HK-2 (cell line): ENCODE results near the gene SAMD3.
"Not testable (repeated sequence)": the region's sequence is repeated elsewhere in the genome, so short reads cannot be mapped to it uniquely, and the experiment has no call there.

ENCODE experiments used
- DNase-seq: peaks from one replicate; pipeline ENCODE4 v3.0.0-alpha.2; 2018; ENCODE audit not compliant: unreplicated experiment

Gene SAMD3

DNA sequence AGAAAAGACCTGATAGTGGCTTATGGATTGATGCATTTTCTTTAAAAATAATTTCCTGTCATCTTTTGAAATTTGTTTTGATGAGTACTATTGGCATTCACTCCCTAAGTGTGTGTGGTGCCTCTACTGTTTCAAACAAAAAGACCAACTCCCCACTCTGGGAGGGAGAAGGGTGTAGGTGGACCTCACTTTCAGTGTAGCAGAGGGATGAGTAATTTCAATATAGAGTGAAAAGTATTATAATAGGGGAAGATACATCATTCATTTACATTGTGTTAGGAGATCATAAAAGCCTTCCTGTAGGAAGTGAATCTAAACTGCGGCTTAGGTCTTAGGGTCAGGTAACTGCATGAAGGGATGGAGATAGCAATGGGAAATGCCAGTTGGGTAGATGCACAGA, 46.4 kb downstream of the SAMD3 start:
- no peak for DNase-seq

DNA sequence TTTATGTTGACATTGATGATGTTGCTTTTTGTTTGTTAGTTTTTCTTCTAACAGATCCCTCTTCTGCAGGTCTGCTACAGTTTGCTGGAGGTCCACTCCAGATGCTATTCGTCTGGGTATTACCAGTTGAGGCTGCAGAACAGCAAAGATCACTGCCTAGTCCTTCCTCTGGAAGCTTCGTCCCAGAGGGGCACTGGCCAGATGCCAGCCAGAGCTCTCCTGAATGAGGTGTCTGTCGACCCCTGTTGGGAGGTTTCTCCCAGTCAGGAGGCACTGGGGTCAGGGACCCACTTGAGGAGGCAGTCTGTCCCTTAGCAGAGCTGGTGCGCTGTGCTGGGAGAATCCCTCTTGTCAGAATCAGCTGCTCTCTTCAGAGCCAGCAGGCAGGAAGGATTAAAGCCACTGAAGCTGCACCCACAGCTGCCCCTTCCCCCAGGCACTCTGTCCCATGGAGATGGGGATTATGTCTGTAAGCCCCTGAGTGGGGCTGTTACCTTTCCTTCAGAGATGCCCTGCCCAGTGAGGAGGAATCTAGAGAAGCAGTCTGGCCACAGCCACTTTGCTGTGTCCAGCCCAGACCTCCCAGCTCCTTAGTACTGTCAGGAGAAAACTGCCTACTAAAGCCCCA, 49.3 kb downstream of the SAMD3 start:
- not testable (repeated sequence) for DNase-seq

DNA sequence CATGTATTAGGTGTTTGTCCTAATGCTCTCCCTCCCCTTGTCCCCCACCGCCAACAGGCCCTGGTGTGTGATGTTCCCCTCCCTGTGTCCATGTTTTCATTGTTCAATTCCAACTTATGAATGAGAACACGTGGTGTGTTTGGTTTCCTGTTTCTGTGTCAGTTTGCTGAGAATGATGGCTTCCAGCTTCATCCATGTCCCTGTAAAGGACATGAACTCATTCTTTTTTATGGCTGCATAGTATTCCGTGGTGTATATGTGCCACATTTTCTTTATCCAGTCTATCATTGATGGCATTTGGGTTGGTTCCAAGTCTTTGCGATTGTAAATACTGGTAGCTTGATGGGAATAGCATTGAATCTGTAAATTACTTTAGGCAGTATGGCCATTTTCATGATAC, 52.6 kb downstream of the SAMD3 start:
- not testable (repeated sequence) for DNase-seq

DNA sequence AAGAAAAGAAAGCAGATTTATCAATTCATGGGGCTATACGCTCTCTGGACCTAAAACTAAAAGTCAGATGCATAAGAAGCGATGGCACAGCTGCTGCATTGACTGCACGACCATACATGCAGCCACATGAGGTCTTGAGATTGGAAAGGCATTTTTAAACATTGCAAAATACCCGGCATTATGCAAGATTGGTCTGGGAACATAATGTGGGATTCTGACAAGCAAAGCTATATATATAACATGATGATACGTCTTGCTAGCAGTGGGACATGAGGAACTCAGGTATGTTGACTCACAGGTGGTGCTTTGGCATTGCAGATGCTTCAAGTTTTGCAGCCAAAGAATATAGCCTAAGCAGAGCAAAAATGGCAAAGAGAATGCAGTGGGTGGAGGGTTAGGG, 55.1 kb downstream of the SAMD3 start:
- DNase-seq = no peak

DNA sequence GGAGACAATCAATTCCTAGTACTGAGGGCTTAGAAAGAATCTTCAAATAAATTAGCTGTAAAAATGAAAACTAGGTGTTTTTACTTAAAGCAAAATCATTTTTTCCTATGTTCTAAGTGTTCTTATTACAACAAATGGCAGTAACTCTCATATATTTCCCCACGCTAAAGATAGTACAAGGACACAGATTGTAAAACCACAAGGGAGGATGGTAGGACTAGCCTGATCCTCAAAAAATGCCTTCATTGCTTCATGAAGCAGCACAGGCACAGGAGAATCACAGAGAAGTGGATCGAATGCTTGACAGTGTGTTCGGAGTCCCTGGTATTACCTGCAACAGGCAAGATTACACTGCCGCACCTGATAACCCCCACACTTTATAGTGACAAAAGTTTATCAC, 58.5 kb downstream of the SAMD3 start:
- no peak for DNase-seq

DNA sequence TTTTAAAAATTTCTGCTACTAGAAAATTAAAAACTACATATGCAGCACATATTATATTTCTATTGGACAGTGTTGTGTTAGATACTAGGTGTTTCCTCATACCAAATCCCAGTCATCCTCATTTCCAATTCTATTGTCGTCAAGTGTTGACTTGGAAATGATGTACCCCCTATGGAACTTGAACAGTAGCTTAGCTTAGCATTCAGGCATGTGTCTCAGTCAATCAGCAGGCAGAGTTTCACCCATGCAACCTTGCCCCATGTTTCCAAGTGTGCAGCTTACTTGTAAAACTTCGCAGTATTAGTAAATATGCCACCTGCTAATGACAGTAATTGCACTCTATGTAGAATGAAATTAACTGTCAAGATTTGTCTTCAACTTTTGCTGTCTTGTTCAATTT, 59.5 kb downstream of the SAMD3 start:
- no peak for DNase-seq

DNA sequence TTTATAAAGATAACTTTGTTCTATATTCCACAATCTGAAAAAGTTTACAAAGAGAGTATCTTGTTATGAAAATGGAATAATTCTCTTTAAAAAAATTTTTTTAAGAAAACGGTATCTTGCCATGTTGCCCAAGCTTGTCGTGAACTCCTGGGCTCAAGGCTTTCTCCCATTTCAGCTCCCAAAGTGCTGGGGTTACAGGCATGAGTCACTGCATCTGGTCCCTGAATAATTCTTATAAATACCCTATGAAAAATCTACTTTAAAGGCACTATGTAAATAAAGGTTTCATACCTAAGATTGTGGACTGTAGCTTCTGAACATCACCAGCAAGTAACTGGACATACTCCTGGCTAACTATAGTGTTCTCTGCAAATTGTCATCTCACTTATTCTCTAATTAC, 60.3 kb downstream of the SAMD3 start:
- DNase-seq = no peak

DNA sequence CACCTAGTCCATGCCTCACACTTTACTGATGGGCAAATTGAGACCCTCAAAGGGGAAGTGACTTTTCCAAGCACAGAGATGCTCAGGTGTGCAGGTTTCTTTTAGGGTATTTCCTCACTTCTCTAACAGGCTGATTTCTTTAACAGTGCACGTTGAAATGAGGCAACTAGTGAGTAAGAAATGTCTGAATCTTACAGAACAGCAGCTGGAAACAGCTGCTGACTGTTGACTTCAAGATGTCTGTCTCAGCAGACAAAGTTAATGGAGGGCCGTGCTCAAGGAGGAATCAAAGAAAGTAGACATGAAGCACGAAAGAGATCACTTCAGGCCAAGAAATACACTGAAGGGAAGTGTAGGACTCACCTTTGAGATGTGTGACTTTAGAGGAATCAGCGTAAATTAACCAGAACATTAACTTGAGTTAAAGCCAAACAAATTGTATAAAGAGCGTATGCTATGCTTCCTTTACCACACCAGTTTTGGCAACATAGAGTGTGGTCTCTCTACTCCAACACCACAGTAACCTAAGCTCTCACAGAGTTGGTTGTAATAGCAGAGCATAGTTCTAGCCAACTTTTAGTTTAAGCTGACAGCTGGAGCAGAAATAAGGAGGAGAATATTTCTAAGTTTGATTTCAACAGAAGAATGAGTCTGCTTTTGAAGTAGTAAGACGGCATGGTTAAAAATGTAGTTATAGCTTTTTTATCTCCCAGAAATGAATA, 60.9 kb downstream of the SAMD3 start:
- no peak for DNase-seq

DNA sequence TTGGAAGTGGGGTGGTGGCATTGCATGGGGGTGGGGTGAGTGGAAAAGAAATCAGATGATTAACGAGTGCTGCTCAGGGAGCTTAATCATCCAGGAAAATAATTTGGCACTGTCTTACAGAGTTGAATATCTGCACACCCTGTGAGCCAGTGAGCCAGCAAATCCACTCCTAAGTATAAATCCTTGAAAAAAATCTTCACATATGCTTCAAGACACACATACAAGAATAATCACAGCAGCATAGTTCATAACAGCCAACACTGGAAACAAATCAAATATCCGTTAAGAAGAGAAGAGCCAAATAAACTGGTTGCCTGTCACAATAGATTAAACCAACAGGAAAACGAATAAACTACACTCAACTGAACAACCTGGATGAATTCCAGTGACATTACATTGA, 62.8 kb downstream of the SAMD3 start:
- DNase-seq = no peak

DNA sequence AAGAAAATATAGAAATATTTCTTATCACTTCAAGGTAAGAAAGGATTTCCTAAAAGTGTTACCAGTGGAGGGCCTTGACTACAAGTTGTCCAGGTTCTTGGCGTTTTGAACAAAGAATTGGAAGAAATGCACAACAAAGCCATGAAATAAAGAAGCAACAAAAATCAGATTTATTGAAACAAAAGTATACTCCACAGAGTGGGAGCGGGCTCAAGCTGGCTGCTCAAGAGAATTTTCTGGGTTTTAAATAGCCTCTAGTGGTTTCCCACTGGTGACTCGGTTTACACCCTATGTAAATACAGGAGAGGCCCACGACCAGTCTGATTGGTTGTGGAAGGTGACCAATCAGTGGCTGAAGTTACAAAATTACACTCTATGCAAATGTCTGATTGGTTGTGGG, 64.2 kb downstream of the SAMD3 start:
- no peak for DNase-seq

DNA sequence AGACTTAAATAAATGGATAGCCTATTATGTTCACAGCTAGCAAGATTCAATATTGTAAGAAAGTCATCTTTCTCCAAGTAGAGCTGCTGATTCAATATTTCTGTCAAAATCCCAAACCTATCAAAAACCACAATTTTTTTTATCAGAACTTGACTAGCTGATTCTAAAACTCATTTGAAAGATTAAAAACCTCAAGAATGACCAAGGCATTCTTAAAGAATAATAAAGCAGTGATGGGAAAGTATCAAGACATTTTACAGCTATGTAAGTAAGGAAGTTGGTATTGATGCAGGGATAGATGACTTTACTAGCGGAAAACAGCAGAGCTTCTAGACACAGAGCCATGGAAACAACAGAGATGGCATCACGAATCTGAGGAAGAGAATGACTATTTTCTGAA, 64.7 kb downstream of the SAMD3 start:
- DNase-seq = no peak

DNA sequence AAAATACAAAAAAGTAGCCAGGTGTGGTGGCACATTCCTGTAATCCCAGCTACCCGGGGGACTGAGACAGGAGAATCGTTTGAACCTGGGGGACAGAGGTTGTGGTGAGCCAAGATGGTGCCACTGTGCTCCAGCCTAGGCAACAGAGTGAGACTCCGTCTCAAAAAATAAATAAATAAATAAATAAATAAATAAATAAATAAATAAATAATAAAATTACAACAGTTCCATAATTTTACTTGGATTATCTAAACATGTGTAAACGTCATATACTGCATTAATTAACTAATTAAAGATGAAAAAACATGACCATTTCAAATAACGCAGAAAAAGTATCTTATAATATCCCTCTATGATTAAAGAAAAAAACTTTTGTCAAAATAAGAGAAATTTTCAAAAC, 65.8 kb downstream of the SAMD3 start:
- DNase-seq = no peak

DNA sequence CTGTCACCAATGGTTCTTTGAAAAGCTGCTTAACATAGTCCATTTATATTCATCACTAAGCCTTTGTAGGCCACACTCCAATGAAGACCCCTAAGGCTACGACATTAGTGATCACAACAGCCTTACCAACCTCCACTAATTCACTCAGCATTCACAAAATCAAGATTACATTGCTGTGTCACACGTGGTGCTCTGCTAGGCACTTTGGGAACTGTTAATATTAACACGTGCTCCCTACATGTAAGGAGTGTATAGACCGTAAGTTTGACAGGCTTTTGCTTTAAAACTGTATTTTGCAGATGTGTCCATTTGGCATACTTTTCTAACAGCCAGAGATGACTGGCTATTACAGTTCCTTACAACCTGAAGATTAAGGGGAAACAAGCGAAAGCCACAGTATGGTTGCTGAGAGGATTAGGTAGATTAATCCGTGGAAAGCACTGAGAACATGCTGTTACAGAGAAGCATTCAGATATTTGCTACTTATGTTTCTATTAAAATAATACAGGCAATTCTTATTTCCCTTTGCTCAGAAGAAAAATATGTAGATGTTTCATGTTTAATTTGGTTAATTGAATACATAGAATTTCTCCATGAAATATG, 69.7 kb downstream of the SAMD3 start:
- no peak for DNase-seq

DNA sequence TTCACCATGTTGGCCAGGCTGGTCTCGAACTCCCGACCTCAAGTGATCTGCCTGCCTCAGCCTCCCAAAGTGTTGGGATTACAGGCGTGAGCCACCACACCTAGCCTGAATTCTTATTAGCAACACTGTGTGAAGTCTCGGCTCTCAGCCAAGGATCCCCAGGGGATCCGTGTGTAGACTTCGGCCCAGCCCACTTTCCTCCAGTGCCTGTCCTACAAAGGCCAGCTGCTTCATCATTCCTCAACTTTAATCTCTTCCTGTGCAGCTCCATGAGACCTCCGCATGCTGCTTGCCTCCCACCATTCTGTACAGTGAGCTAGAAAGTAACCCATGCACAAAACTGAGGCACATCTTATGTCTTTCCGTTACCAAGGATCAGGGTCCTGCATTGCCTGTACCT, 71.8 kb downstream of the SAMD3 start:
- DNase-seq = no peak

DNA sequence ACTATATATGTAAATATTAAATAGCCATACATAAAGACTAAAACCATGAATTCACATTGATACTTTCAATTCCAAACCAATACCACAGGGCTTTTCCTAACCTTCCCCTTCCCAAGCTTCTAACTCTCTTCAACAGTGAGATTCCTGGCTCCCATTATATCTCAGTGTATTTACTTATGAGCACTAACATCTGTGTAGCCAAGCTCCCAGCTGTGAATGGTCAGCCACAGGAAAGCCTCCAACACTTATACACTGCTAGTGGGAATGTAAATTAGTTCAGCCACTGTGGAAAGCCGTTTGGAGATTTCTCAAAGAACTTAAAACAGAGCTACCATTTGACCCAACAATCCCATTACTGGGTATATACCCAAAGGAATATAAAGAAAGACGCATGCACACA, 73.7 kb downstream of the SAMD3 start:
- not testable (repeated sequence) for DNase-seq

DNA sequence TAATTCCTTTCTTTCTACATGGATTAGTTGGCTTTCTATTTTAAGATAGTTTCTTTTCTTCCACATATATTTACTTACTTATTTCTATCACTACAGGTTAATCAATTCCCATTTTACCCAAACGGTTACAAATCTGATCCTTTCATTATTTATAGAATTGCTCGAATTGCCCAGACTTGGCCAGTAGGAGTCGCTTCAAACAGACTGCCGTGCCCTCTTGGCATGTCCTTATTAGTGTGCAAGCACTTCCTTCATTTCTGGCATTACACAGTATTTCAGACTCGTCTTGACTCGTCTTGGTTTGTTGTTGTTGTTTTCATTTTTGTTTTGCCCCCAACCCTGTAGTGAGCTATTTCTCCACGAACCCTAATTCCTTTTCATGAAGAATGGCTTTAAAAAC, 74.6 kb downstream of the SAMD3 start:
- DNase-seq = no peak

DNA sequence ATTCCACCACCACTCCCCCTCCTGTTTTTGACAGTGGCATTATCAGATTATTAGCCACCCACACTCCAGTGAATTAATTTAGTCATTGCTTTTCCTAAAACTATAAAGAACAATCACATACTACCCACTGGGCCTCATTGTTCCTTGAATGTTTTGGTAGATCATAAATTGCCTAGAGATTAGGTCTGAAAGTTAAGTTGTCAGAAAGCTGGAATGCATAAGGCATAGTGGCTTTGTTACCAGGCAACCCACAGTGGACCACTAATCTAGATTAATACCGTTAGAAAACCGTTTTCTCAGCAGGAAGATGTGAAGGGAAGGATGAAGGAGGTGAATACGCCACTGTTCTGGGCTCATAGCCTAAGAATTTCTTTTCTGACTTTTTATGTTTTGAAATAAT, 75.6 kb downstream of the SAMD3 start:
- DNase-seq = no peak

DNA sequence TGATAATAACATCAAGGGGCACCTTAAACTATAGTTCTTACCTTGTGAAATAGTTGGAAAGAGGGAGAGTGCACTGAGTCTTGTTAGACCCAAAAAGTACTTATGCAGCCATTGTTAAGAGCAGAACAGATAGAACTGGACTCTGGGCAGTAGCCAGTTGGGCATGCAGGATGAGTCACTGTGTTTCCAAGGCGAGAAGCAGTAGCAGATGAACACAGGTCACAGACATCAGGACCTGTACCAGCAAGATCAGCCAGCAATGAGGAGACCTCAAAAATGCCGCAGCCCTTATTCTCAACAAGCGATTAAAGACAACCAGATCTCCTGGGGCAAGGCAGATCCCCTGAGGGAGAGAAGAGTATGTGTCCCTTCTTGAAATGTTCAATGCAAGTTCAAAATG, 79.0 kb downstream of the SAMD3 start:
- no peak for DNase-seq

DNA sequence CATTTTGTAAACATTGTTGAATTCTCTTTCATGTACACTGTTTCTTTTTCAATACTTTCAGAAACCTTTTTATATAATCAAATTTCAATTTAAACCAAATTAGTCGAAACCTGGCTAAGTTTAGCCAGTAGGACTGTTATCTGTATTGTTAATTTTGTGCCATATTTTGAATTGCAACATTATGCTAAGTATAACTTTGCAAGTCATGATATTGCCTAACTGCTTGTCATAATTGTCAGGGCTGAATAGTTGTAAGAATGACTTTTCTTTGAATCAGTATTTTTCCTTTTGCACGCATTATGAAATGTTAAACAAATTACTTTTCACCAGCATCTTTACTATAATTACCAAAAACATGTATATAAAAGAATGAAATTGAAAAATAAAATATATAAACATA, 82.7 kb downstream of the SAMD3 start:
- DNase-seq = no peak

DNA sequence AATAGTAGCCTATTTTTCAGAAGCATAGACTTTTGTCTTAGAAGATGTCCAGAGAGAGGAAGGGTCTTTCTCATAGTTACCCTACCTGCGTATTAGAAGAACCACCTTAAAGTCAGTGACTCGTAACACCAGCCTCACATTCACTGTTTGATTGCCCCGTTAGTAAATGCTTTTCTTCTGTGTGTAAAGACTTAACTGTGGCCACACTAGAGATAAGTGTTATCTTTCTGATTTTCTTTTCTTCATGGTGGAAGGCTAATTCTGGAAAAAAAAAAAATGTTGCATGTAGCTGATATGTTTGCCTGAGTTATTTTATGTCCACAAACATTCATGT, 83.9 kb downstream of the SAMD3 start:
- no peak for DNase-seq

DNA sequence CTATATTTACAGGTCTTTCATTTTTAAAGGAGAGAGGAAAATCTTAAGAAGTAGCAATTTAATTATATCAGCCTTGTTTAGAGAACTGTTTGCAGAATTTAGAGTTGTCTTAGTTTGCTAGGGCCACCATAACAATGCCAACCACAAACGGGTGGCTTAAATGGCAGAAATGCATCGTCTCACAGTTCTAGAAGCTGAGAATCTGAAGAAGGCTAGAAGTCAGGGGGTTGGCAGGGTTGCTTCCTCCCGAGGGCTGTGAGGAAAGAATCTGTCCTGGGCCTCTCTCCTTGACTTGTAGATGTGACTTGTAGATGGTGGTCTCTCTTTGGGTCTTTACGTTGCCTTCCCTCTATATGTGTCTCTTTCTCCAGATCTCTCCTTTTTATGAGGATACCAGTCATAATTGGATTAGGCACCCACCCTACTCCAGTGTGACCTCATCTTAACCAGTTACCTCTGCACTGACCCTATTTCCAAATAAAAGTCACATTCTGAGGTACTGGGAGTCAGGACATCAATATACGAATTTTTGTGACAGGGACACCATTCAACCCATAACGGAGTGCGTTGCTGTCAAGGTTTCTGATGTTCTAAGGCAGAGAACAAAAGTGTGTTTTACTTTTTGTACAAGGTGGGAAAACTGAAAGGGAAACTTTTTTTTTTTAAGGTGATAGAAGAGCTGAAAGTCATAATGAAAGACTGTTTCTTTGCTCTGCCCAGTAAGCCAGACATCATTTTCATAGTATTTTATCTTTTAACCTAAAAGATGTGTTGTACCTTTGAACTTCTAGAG, 84.4 kb downstream of the SAMD3 start:
- no peak for DNase-seq

DNA sequence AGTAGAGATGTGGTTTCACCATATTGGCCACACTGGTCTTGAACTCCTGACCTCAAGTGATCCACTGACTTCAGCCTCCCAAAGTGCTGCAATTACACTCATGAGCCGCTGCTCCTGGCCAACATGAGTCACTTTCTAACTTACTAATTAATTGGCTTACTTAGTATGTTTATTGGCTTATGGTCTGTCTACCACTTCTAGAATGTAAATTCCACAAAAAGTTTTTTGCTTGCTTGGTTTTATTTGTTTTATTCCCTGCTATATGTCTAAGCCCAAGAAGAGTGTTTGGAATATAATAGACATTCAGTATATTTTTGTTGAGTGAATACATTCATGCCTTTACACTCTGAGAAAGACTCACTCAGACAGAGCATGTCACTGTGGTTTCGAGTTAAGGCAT, 86.0 kb downstream of the SAMD3 start:
- DNase-seq = no peak

DNA sequence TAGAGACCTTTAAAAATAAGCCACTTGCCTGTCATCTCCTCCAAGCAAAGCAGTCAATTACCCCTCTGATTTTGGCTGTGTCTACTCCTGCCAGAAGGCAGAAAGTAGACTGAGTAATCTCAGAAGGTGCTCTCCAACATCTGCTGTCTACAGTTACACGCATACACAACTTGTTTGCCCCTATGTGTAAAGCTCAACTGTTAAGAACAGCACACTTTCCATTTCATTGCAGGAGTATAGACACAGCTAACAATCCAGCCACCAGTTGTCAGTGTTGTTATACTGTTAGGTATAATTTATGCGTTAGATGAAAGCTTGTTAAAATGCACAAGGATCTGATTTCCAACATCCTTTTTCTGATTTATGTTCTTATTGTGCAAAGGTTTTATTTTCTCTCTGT, 88.2 kb downstream of the SAMD3 start:
- DNase-seq = no peak
